Measurements from ENCODE around the gene CHAD.

- TF ChIP-seq CTCF (IDR thresholded peaks at IDR 0.05) (no peak), POLR2A (IDR thresholded peaks at IDR 0.05) (no peak)
These were observed 45.9 kb downstream of the CHAD start for GRCh38 chr17:50422738-50423137.

All from tibial nerve (tissue), 3 donors.